Renal pelvis (tissue), 4 donors: ENCODE results near the gene DNAJB2. TPM values are rescaled to one million over a fixed set of nuclear protein-coding genes. Genes with fewer than 3 reads are reported as not detected.
"Not testable (repeated sequence)": the region's sequence is repeated elsewhere in the genome, so short reads cannot be mapped to it uniquely, and the experiment has no call there.

Experiments
- DNase-seq: peaks from one replicate; pipeline ENCODE4 v3.0.0-alpha.2; 2013
- polyA plus RNA-seq, 3 donors: library from polyadenylated mRNA; unstranded; fragments of 120-200 nt; gene quantifications; one replicate each; pipeline ENCODE4 v1.2.1, GENCODE V29; 2013; ENCODE audit not compliant: insufficient read length in 3 of 3

Gene DNAJB2
- polyA plus RNA-seq, 3 donors: 75.7 to 85.1 (median 79.1) TPM

- DNase-seq: no peak
Measured at GRCh38 chr2:219281588-219281987, 2.4 kb downstream of the DNAJB2 start.

- DNase-seq: no peak
Measured at GRCh38 chr2:219282375-219282774, 3.2 kb downstream of the DNAJB2 start.

- no peak for DNase-seq
Measured at GRCh38 chr2:219282943-219283581, 3.9 kb downstream of the DNAJB2 start.

GRCh38 chr2:219284501-219285372 lies 5.6 kb downstream of the DNAJB2 start:
- no peak for DNase-seq

- DNase-seq: no peak
Measured at GRCh38 chr2:219285373-219285735, 6.2 kb downstream of the DNAJB2 start.

GRCh38 chr2:219285894-219286425 lies 6.8 kb downstream of the DNAJB2 start:
- DNase-seq: peak; percentile 61

- DNase-seq: no peak
Measured at GRCh38 chr2:219286436-219287115, 7.4 kb downstream of the DNAJB2 start.

GRCh38 chr2:219287116-219287440 lies 7.9 kb downstream of the DNAJB2 start:
- not testable (repeated sequence) for DNase-seq

GRCh38 chr2:219287580-219288265 lies 8.6 kb downstream of the DNAJB2 start:
- DNase-seq: no peak

GRCh38 chr2:219289195-219289536 lies 10.0 kb downstream of the DNAJB2 start:
- DNase-seq: no peak

- no peak for DNase-seq
Measured at GRCh38 chr2:219289537-219290361, 10.6 kb downstream of the DNAJB2 start.

- DNase-seq: no peak
Measured at GRCh38 chr2:219290381-219291171, 11.4 kb downstream of the DNAJB2 start.

GRCh38 chr2:219291394-219291793 lies 12.2 kb downstream of the DNAJB2 start:
- DNase-seq: no peak

GRCh38 chr2:219291910-219292490 lies 12.8 kb downstream of the DNAJB2 start:
- DNase-seq: no peak

GRCh38 chr2:219292616-219293015 lies 13.4 kb downstream of the DNAJB2 start:
- DNase-seq: no peak

- no peak for DNase-seq
Measured at GRCh38 chr2:219293736-219294231, 14.6 kb downstream of the DNAJB2 start.

- DNase-seq: peak; percentile 86
Measured at GRCh38 chr2:219294356-219295351, 15.5 kb downstream of the DNAJB2 start.

- DNase-seq: no peak
Measured at GRCh38 chr2:219296142-219296541, 17.0 kb downstream of the DNAJB2 start.
